OCI-LY7 (cell line): ENCODE results near the gene PINK1. TPM values are rescaled to one million over a fixed set of nuclear protein-coding genes. Genes with fewer than 3 reads are reported as not detected.

Experiments
- BruUV-seq: library from RNA; stranded (reverse); fragments of 400-500 nt; replicated peaks from 2 replicates; lab custom pipeline; 2021; lab: Mats Ljungman, UMichigan
- CTCF ChIA-PET: fragments of 300-600 bp; sonication (Branson Sonifier 250); formaldehyde crosslinking; loops from one replicate; lab custom pipeline; 2022; ENCODE audit warnings: antibody characterized with exemption; ENCODE audit not compliant: unreplicated experiment; lab: Charles Lee
- POLR2A ChIA-PET: fragments of 300-600 bp; sonication (Branson Sonifier 250); formaldehyde crosslinking; loops from one replicate; lab custom pipeline; 2022; ENCODE audit warnings: antibody characterized with exemption; lab: Charles Lee
- DNase-seq: peaks from one replicate; pipeline ENCODE4 v3.0.0-alpha.2; 2015; ENCODE audit warnings: low spot score
- H2AFZ ChIP-seq: fragments of 200-600 bp; sonication (generic), shearing (Covaris generic); 2 replicates; pipeline ENCODE4 v1.6.1; 2014; ENCODE audit warnings: mild to moderate bottlenecking, antibody characterized with exemption, low read length, moderate library complexity
- H3K27ac ChIP-seq: fragments of 200-600 bp; sonication (generic); 2 replicates; pipeline ENCODE4 v1.5.1; 2014; ENCODE audit warnings: mixed run types, low read depth, mild to moderate bottlenecking, moderate library complexity, low read length, inconsistent platforms; ENCODE audit not compliant: poor library complexity, severe bottlenecking
- H3K36me3 ChIP-seq: fragments of 200-600 bp; sonication (generic); 2 replicates; pipeline ENCODE4 v1.6.1; 2014; ENCODE audit warnings: mild to moderate bottlenecking, antibody characterized with exemption, low read length, moderate library complexity, mixed read lengths; ENCODE audit not compliant: insufficient read depth
- H3K4me1 ChIP-seq: fragments of 200-600 bp; sonication (generic); 2 replicates; pipeline ENCODE4 v1.5.1; 2014; ENCODE audit warnings: mild to moderate bottlenecking, low read length; ENCODE audit not compliant: insufficient read depth, poor library complexity, severe bottlenecking
- H3K4me2 ChIP-seq: fragments of 200-600 bp; sonication (generic); 2 replicates; pipeline ENCODE4 v1.6.1; 2014; ENCODE audit warnings: mild to moderate bottlenecking, low read length
- H3K4me3 ChIP-seq: fragments of 200-600 bp; sonication (generic); 2 replicates; pipeline ENCODE4 v1.5.1; 2014; ENCODE audit warnings: mild to moderate bottlenecking, low read depth, low read length; ENCODE audit not compliant: poor library complexity, severe bottlenecking
- H3K79me2 ChIP-seq: fragments of 200-600 bp; sonication (generic); 2 replicates; pipeline ENCODE4 v1.6.1; 2016; ENCODE audit warnings: low read depth, mild to moderate bottlenecking, low read length, moderate library complexity, mixed read lengths; ENCODE audit not compliant: insufficient read depth
- H3K9me2 ChIP-seq: fragments of 200-600 bp; sonication (generic); 2 replicates; pipeline ENCODE4 v1.6.1; 2016; ENCODE audit warnings: mild to moderate bottlenecking, low read length, mixed read lengths; ENCODE audit not compliant: insufficient read depth
- H3K9me3 ChIP-seq: fragments of 200-600 bp; sonication (generic); 2 replicates; pipeline ENCODE4 v1.6.1; 2014; ENCODE audit warnings: mild to moderate bottlenecking, mixed run types, low read length, mixed read lengths
- H4K20me1 ChIP-seq: fragments of 200-600 bp; sonication (generic); 2 replicates; pipeline ENCODE4 v1.6.1; 2014; ENCODE audit warnings: mild to moderate bottlenecking, antibody characterized with exemption, low read length, moderate library complexity, mixed read lengths; ENCODE audit not compliant: insufficient read depth
- EZH2phosphoT487 ChIP-seq: fragments of 200-600 bp; sonication (generic); IDR thresholded peaks from 2 replicates; pipeline ENCODE4 v1.6.1; 2018; ENCODE audit warnings: low read depth, borderline replicate concordance, mild to moderate bottlenecking, mixed run types, antibody characterized with exemption, low read length, moderate library complexity, mixed read lengths
- intact Hi-C: fragments of 100-400 bp; cut with micrococcal nuclease; formaldehyde crosslinking; loops from one replicate; pipeline ENCODE4 v1.10.0; 2022; ENCODE audit not compliant: unreplicated experiment
- total RNA-seq, 2 experiments: library from RNA; depleted of rRNA in 1 of 2; stranded (reverse); fragments of >200 nt in 1 of 2; shearing (Covaris generic) in 1 of 2; gene quantifications; 2 replicates each; pipeline ENCODE4 v1.2.3, GENCODE V29; 2014 to 2022
- TF ChIP-seq, protein P1 (sequence below): fragments of 200-600 bp; sonication (generic); conservative IDR thresholded peaks from 2 replicates; pipeline ENCODE4 v1.5.1; 2014; ENCODE audit warnings: mild to moderate bottlenecking, antibody characterized with exemption, low read length, moderate library complexity, mixed read lengths

The PINK1 gene
- total RNA-seq, 2 experiments from 2014 or later: 8.9 to 13.4 TPM

DNA sequence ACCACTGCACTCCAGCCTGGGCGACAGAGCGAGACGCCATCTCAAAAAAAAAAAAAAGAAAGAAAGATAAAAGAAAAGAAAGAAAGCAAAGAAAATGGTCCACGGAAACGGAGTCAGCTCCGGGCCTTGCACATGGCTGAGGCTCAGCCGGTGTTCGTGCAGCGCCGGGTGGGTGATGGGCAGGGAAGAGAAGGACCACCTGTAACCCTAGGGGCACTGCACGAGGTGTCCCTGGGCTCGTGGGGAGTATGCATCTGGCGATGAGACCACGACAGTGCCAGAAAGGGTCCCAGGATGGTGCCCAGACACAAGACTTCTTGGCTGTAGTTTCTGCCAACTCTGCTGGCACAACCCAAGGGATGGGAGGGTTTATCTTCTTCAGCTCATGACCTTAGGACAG, 38.5 kb upstream of the PINK1 start:
- no peak overlapping the region for H3K27ac ChIP-seq
- H3K9me3 ChIP-seq: no peaks in the 10 kb centered on the region
- no peaks in the 10 kb centered on the region for H3K79me2 ChIP-seq
- no peak overlapping the region for H3K4me2 ChIP-seq
- H3K4me3 ChIP-seq: no peak overlapping the region
- H3K36me3 ChIP-seq: no peaks in the 10 kb centered on the region
- H3K9me2 ChIP-seq: no peaks in the 10 kb centered on the region
- H4K20me1 ChIP-seq: no peaks in the 10 kb centered on the region
- no peak for TF ChIP-seq EZH2phosphoT487
- TF ChIP-seq, protein P1, sequence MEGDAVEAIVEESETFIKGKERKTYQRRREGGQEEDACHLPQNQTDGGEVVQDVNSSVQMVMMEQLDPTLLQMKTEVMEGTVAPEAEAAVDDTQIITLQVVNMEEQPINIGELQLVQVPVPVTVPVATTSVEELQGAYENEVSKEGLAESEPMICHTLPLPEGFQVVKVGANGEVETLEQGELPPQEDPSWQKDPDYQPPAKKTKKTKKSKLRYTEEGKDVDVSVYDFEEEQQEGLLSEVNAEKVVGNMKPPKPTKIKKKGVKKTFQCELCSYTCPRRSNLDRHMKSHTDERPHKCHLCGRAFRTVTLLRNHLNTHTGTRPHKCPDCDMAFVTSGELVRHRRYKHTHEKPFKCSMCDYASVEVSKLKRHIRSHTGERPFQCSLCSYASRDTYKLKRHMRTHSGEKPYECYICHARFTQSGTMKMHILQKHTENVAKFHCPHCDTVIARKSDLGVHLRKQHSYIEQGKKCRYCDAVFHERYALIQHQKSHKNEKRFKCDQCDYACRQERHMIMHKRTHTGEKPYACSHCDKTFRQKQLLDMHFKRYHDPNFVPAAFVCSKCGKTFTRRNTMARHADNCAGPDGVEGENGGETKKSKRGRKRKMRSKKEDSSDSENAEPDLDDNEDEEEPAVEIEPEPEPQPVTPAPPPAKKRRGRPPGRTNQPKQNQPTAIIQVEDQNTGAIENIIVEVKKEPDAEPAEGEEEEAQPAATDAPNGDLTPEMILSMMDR: no peak
- intact Hi-C loops: no loop called here
- peaks cover 8% of the 10 kb centered on the region for H3K4me1 ChIP-seq
- no peak overlapping the region for H2AFZ ChIP-seq
- POLR2A ChIA-PET: interaction anchor here (0.5 kb wide), 1 partner anchor 609 kb away, joined by 7 read pairs; no protein-coding TSS in a partner anchor
- DNase-seq: no peak
- CTCF ChIA-PET: no interaction called here
- no TSS peak for BruUV-seq

DNA sequence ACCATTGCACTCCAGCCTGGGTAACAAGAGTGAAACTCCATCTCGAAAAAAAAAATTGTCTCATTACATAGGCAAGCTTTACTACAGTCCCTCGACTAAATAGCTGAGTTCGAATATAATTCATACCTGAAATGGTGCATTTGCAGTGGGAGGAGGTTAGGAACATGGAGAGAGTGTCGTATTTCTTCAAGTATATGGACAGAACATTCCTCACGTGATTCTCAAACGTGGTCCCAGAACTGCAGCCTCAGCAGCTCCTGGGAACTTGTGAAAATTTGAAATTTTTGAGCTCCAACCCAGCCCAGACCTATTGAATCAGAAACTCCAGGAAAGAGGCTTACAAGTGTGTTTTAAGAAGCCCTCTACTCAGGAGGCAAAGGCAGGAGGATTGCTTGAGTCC, 37.2 kb upstream of the PINK1 start:
- ChIA-PET POLR2A (interaction anchor here (0.7 kb wide), 1 partner anchor 790 kb away, joined by 4 read pairs; no protein-coding TSS in a partner anchor), CTCF (interaction anchor here (0.6 kb wide), 3 partner anchors 22 to 481 kb away, joined by 3 read pairs; no protein-coding TSS in a partner anchor)
- TF ChIP-seq, protein P1: no peak
- no peak for TF ChIP-seq EZH2phosphoT487
- H2AFZ ChIP-seq: no peak overlapping the region
- no peak overlapping the region for H3K4me3 ChIP-seq
- no peaks in the 10 kb centered on the region for H3K36me3 ChIP-seq
- intact Hi-C loops: no loop called here
- H3K27ac ChIP-seq: no peak overlapping the region
- no peak overlapping the region for H3K4me2 ChIP-seq
- no peaks in the 10 kb centered on the region for H3K9me3 ChIP-seq
- H3K79me2 ChIP-seq: no peaks in the 10 kb centered on the region
- DNase-seq: no peak
- BruUV-seq: no TSS peak
- peaks cover 8% of the 10 kb centered on the region for H3K4me1 ChIP-seq
- no peaks in the 10 kb centered on the region for H3K9me2 ChIP-seq
- no peaks in the 10 kb centered on the region for H4K20me1 ChIP-seq

DNA sequence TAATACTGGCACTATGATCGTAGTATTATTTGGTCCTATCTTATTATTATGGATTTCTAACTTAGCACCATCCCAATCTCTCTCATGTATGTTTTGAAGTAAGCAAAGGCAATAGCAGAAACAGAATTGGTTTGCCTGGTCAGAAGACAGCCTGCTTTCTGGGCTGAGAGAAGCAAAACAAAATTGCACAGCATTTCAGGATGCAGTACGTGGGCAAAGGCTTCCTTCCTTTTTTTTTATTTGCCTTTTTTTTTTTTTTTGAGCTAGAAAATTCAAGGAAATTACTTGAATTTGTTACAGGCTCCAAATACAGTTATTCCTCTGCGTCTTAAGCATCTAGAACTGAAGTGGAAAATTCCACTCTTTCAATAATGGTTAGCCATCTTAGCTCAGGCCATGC, 35.6 kb upstream of the PINK1 start:
- H4K20me1 ChIP-seq: no peaks in the 10 kb centered on the region
- H3K4me3 ChIP-seq: no peak overlapping the region
- no peak for DNase-seq
- H3K79me2 ChIP-seq: no peaks in the 10 kb centered on the region
- no peak overlapping the region for H2AFZ ChIP-seq
- no peak for TF ChIP-seq EZH2phosphoT487
- TF ChIP-seq, protein P1: no peak
- peaks cover 8% of the 10 kb centered on the region for H3K4me1 ChIP-seq
- no TSS peak for BruUV-seq
- no peaks in the 10 kb centered on the region for H3K9me3 ChIP-seq
- H3K27ac ChIP-seq: no peak overlapping the region
- no peaks in the 10 kb centered on the region for H3K9me2 ChIP-seq
- ChIA-PET POLR2A (no interaction called here), CTCF (no interaction called here)
- no peaks in the 10 kb centered on the region for H3K36me3 ChIP-seq
- intact Hi-C loops: no loop called here
- no peak overlapping the region for H3K4me2 ChIP-seq
